Panc1 (cell line): ENCODE measurements around the gene KRTAP5-1. TPM values are rescaled to one million over a fixed set of nuclear protein-coding genes. Genes with fewer than 3 reads are reported as not detected.
A peak's percentile ranks its signal among the peaks of the same experiment; 100 is the strongest.

ENCODE experiments used
- ATAC-seq: fragments of 200-7000 bp; cut with Tn5 transposase; 2 replicates; pipeline ENCODE4 v1.9.1; 2020; ENCODE audit warnings: mild to moderate bottlenecking, moderate library complexity
- BruUV-seq: library from RNA; stranded (reverse); fragments of 400-500 nt; replicated peaks from 2 replicates; lab custom pipeline; 2021; lab: Mats Ljungman, UMichigan
- CTCF ChIA-PET: fragments of 300-600 bp; sonication (Branson Sonifier 250); formaldehyde crosslinking; loops from one replicate; lab custom pipeline; 2022; ENCODE audit warnings: antibody characterized with exemption; lab: Charles Lee
- POLR2A ChIA-PET: fragments of 300-600 bp; sonication (Branson Sonifier 250); formaldehyde crosslinking; loops from one replicate; lab custom pipeline; 2022; ENCODE audit warnings: antibody characterized with exemption; lab: Charles Lee
- DNase-seq: peaks from one replicate; pipeline ENCODE4 v3.0.0-alpha.2; 2010; ENCODE audit warnings: low read depth, low spot score
- H3K27ac ChIP-seq: 2 replicates; pipeline ENCODE4 v1.5.1; 2011; ENCODE audit warnings: mild to moderate bottlenecking, low read length, inconsistent platforms
- H3K27me3 ChIP-seq: fragments of 200-500 bp; sonication (Bioruptor generic); 2 replicates; pipeline ENCODE4 v1.6.0; 2014; ENCODE audit warnings: low read length, inconsistent platforms; ENCODE audit not compliant: control insufficient read depth, insufficient read depth
- H3K36me3 ChIP-seq: fragments of 200-500 bp; sonication (Bioruptor generic); 2 replicates; pipeline ENCODE4 v1.5.1; 2014; ENCODE audit warnings: inconsistent platforms, mild to moderate bottlenecking, low read length, moderate library complexity; ENCODE audit not compliant: control insufficient read depth, insufficient read depth
- H3K4me1 ChIP-seq: 2 replicates; pipeline ENCODE4 v1.5.1; 2011; ENCODE audit warnings: inconsistent platforms, mild to moderate bottlenecking, low read length, moderate library complexity; ENCODE audit not compliant: control insufficient read depth, insufficient read depth
- H3K4me3 ChIP-seq, 2 experiments: 2 replicates each; pipeline ENCODE4 v1.5.1; 2011 to 2012; ENCODE audit warnings: low read depth in 2 of 2, low read length in 2 of 2, mild to moderate bottlenecking in 2 of 2, inconsistent platforms in 1 of 2, moderate library complexity in 1 of 2
- H3K9me3 ChIP-seq: fragments of 200-500 bp; sonication (Bioruptor generic); 2 replicates; pipeline ENCODE4 v1.5.1; 2014; ENCODE audit warnings: low read depth, mild to moderate bottlenecking, inconsistent platforms, low read length, moderate library complexity; ENCODE audit not compliant: control insufficient read depth, insufficient read depth
- POLR2AphosphoS5 ChIP-seq: IDR thresholded peaks from 2 replicates; pipeline ENCODE4 v1.6.1; 2012; ENCODE audit warnings: mild to moderate bottlenecking, low read depth, low read length, moderate library complexity
- SIN3A ChIP-seq: IDR thresholded peaks from 2 replicates; pipeline ENCODE4 v1.6.1; 2012; ENCODE audit warnings: low read depth, mild to moderate bottlenecking, low read length, moderate library complexity, borderline replicate concordance; ENCODE audit not compliant: insufficient read depth
- TCF7L2 ChIP-seq: IDR thresholded peaks from 2 replicates; pipeline ENCODE4 v1.6.1; 2011; ENCODE audit warnings: mild to moderate bottlenecking, low read depth, low read length, inconsistent platforms
- in situ Hi-C: cut with HindIII; loops from 2 replicates; pipeline ENCODE4 v1.10.0; 2016; ENCODE audit warnings: low sequenced_read_pairs, low pct_unique_long_range_greater_than_20kb
- intact Hi-C: fragments of 100-400 bp; cut with micrococcal nuclease; formaldehyde crosslinking; loops from one replicate; pipeline ENCODE4 v1.10.0; 2022; ENCODE audit not compliant: unreplicated experiment
- total RNA-seq: library from RNA; stranded (reverse); gene quantifications from one replicate; pipeline ENCODE4 v1.2.1, GENCODE V29; 2021; ENCODE audit not compliant: unreplicated experiment
- TF ChIP-seq, protein P1 (sequence below), 2 experiments: IDR thresholded peaks; 2 replicates each; pipeline ENCODE4 v1.6.1; 2011 to 2012; ENCODE audit warnings: low read depth in 2 of 2, control low read depth in 1 of 2, low read length in 1 of 2, mild to moderate bottlenecking in 1 of 2, moderate library complexity in 1 of 2; ENCODE audit not compliant: insufficient read depth in 1 of 2
- TF ChIP-seq, protein P2 (sequence below): fragments of 450-650 bp; IDR thresholded peaks from 2 replicates; pipeline ENCODE4 v1.5.1; 2017; ENCODE audit warnings: mild to moderate bottlenecking

The KRTAP5-1 gene
- total RNA-seq, 1 experiment from 2014 or later: not detected

DNA sequence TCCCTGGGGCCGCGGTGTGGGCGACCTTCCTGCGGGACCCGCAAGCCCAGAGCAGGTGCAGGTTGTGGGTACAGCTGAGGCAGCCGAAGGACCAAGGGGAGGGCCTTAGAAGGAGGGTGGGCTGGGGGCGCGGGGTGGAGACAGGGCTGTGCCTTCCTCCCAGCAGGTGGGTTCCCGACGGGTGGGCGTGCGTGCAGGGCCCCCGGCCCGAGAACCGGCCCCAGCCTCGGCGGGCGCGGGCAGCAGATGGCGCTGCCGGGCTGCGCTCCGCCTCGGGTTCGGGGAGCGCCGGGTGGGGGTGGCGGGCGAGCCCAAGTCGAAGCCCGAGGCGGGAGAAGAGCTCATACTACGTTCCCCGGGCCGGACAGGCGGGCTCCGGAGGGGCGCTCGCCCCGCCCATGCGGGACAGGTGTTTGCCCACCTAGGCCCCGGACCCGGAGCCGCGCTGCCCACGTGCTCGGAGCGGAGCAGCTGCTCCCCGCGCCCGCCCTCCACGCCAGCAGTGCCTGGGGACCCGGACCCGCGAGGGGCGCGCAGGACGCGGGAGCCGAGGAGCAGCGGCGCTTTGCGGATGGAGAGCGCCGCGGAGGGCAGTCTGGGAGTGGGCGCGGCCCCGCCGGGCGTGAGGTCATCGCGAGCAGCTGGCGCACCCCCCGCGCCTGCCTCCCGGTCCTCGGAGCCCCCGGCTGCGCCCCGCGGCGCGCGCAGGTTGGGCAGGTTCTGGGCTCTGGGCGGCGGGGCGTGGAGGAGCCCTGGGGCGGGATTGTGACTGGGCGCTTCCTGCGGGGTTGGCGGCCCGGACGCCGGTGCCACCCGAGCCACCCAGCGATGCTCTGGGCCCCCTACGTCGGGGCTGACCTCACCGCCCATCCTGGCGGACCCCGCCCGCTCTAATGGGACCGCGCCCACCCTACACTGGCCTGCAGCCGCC is 38.3 kb downstream of the KRTAP5-1 start:
- 0 out of 2 replicates have a peak, but pooled peaks cover 2% of the 10 kb centered on the region for H3K27me3 ChIP-seq
- H3K36me3 ChIP-seq: no peaks in the 10 kb centered on the region; the same call in 1 of the 2 replicates
- in situ Hi-C loops (no loop called here), intact Hi-C loops (loop anchor here (1.0 to 10.0 kb wide), 2 partner anchors 28 to 278 kb away; no protein-coding TSS in a partner anchor)
- no peaks in the 10 kb centered on the region for H3K9me3 ChIP-seq
- peak; percentile 82 for ATAC-seq
- H3K4me1 ChIP-seq: peaks cover 10% of the 10 kb centered on the region
- TF ChIP-seq TCF7L2 (no peak), SIN3A (0 out of 2 replicates have a peak, but pooled peaks have one; percentile 54), POLR2AphosphoS5 (no peak)
- TF ChIP-seq, protein P1, sequence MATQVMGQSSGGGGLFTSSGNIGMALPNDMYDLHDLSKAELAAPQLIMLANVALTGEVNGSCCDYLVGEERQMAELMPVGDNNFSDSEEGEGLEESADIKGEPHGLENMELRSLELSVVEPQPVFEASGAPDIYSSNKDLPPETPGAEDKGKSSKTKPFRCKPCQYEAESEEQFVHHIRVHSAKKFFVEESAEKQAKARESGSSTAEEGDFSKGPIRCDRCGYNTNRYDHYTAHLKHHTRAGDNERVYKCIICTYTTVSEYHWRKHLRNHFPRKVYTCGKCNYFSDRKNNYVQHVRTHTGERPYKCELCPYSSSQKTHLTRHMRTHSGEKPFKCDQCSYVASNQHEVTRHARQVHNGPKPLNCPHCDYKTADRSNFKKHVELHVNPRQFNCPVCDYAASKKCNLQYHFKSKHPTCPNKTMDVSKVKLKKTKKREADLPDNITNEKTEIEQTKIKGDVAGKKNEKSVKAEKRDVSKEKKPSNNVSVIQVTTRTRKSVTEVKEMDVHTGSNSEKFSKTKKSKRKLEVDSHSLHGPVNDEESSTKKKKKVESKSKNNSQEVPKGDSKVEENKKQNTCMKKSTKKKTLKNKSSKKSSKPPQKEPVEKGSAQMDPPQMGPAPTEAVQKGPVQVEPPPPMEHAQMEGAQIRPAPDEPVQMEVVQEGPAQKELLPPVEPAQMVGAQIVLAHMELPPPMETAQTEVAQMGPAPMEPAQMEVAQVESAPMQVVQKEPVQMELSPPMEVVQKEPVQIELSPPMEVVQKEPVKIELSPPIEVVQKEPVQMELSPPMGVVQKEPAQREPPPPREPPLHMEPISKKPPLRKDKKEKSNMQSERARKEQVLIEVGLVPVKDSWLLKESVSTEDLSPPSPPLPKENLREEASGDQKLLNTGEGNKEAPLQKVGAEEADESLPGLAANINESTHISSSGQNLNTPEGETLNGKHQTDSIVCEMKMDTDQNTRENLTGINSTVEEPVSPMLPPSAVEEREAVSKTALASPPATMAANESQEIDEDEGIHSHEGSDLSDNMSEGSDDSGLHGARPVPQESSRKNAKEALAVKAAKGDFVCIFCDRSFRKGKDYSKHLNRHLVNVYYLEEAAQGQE (IDR thresholded peaks at IDR 0.05; ENCODE audit: insufficient read depth in 1 of 2, low read depth in 2 of 2, low read length in 1 of 2): no peak
- TF ChIP-seq, protein P2, sequence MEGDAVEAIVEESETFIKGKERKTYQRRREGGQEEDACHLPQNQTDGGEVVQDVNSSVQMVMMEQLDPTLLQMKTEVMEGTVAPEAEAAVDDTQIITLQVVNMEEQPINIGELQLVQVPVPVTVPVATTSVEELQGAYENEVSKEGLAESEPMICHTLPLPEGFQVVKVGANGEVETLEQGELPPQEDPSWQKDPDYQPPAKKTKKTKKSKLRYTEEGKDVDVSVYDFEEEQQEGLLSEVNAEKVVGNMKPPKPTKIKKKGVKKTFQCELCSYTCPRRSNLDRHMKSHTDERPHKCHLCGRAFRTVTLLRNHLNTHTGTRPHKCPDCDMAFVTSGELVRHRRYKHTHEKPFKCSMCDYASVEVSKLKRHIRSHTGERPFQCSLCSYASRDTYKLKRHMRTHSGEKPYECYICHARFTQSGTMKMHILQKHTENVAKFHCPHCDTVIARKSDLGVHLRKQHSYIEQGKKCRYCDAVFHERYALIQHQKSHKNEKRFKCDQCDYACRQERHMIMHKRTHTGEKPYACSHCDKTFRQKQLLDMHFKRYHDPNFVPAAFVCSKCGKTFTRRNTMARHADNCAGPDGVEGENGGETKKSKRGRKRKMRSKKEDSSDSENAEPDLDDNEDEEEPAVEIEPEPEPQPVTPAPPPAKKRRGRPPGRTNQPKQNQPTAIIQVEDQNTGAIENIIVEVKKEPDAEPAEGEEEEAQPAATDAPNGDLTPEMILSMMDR: peak; percentile 100
- ChIA-PET POLR2A (no interaction called here), CTCF (interaction anchor here (0.5 to 2.3 kb wide), 27 partner anchors 9 to 286 kb away, joined by 3 to 95 read pairs (median 5); partner anchors contain the start of gene DUSP8)
- no TSS peak for BruUV-seq
- H3K27ac ChIP-seq: no peak overlapping the region
- DNase-seq: no peak
- peak overlapping the region; percentile 50 to 57 for H3K4me3 ChIP-seq

DNA sequence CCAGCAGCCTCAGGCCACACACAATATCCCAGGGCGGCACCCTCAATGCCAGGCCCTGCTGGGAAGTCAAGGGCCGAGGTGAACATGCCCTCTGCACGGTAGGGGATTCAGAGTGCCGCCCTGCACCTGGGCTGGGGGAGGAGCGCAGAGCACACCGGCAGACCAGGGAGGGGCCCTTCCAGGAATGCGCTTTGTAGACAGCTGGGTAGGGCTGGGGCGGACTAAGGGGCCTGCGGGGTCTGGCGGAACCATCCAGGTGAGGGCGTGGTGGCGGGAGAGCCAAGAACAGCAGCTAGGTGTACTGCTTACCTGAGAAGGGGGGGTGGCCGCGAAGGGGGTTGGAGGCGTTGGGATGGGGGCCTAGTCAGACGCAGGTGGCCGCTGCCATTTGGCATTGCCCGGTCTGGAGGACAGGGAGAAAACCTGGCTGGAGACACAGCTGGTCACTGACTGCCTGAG is 39.0 kb downstream of the KRTAP5-1 start:
- DNase-seq (no peak), ATAC-seq (no peak)
- no peak overlapping the region for H3K27ac ChIP-seq
- BruUV-seq: no TSS peak
- TF ChIP-seq POLR2AphosphoS5: no peak
- TF ChIP-seq TCF7L2: no peak
- TF ChIP-seq, protein P1 (IDR thresholded peaks at IDR 0.05; ENCODE audit: insufficient read depth in 1 of 2, low read depth in 2 of 2, low read length in 1 of 2): no peak
- TF ChIP-seq SIN3A: no peak
- TF ChIP-seq, protein P2: no peak
- H3K4me1 ChIP-seq: peaks cover 10% of the 10 kb centered on the region
- POLR2A ChIA-PET: no interaction called here
- no peak overlapping the region for H3K4me3 ChIP-seq
- H3K36me3 ChIP-seq: no peaks in the 10 kb centered on the region; the same call in 1 of the 2 replicates
- in situ Hi-C loops: no loop called here
- intact Hi-C loops: loop anchor here (1.0 to 10.0 kb wide), 2 partner anchors 29 to 279 kb away; no protein-coding TSS in a partner anchor
- CTCF ChIA-PET: interaction anchor here (0.6 to 2.3 kb wide), 23 partner anchors 9 to 338 kb away, joined by 3 to 95 read pairs (median 5); no protein-coding TSS in a partner anchor
- H3K27me3 ChIP-seq: 0 out of 2 replicates have a peak, but pooled peaks cover 2% of the 10 kb centered on the region
- H3K9me3 ChIP-seq: no peaks in the 10 kb centered on the region
